A549 (cell line): Measurements from ENCODE around the gene MRPL33. TPM values are rescaled to one million over a fixed set of nuclear protein-coding genes. Genes with fewer than 3 reads are reported as not detected.
A peak's percentile ranks its signal among the peaks of the same experiment; 100 is the strongest.

Source experiments
- ATAC-seq, 2 experiments: fragments of 200-7000 bp in 1 of 2; fragments of >200 bp in 1 of 2; cut with Nextera tagmentation in 1 of 2; cut with Tn5 transposase in 1 of 2; 3 replicates each; pipeline versions ENCODE4 v1.8.0 to v1.9.1; 2018 to 2020; ENCODE audit warnings: mild to moderate bottlenecking in 1 of 2, moderate library complexity in 1 of 2
- CTCF ChIA-PET: fragments of 300-600 bp; sonication (Branson Sonifier 250); formaldehyde crosslinking; extraction: SDS; loops from one replicate; lab custom pipeline; 2021; ENCODE audit warnings: antibody characterized with exemption, inconsistent platforms; lab: Yijun Ruan, JAX
- POLR2A ChIA-PET: fragments of 350-600 bp; formaldehyde crosslinking; extraction: SDS; loops from one replicate; lab custom pipeline; 2021; ENCODE audit warnings: antibody characterized with exemption, inconsistent platforms; lab: Yijun Ruan, JAX
- DNase-seq, 2 experiments: peaks; one replicate each; pipeline versions ENCODE4 v3.0.0 to v3.0.0-alpha.2; 2011 to 2016; ENCODE audit warnings: low read depth in 1 of 2, low spot score in 1 of 2
- FAIRE-seq: peaks from 2 replicates; lab custom pipeline; 2011; peaks lifted over from hg19 to GRCh38; lab: Jason Lieb, UNC
- H3K27ac ChIP-seq, 2 experiments: fragments of >200 bp; sonication (Bioruptor Twin); formaldehyde crosslinking; 3 replicates each; pipeline ENCODE4 v1.5.1; 2016 to 2017
- H3K4me1 ChIP-seq: fragments of >200 bp; sonication (Bioruptor Twin); formaldehyde crosslinking; 3 replicates; pipeline ENCODE4 v1.6.1; 2016
- H3K4me2 ChIP-seq: fragments of >200 bp; sonication (Bioruptor Twin); formaldehyde crosslinking; 3 replicates; pipeline ENCODE4 v1.6.1; 2016
- H3K4me3 ChIP-seq: fragments of >200 bp; sonication (Bioruptor Twin); formaldehyde crosslinking; 3 replicates; pipeline ENCODE4 v1.5.1; 2016
- H3K9me3 ChIP-seq: fragments of >200 bp; sonication (Bioruptor Twin); formaldehyde crosslinking; 3 replicates; pipeline ENCODE4 v1.6.1; 2016
- BCL3 ChIP-seq: fragments of >200 bp; sonication (Bioruptor Twin); formaldehyde crosslinking; IDR thresholded peaks from 3 replicates; pipeline ENCODE4 v1.6.1; 2016
- CTCF ChIP-seq: fragments of >200 bp; sonication (Bioruptor Twin); formaldehyde crosslinking; IDR thresholded peaks from 3 replicates; pipeline ENCODE4 v1.5.1; 2016
- E2F6 ChIP-seq: IDR thresholded peaks from 2 replicates; pipeline ENCODE4 v1.6.1; 2012; ENCODE audit warnings: low read depth, borderline replicate concordance
- EP300 ChIP-seq, 2 experiments: fragments of >200 bp; sonication (Bioruptor Twin); formaldehyde crosslinking; IDR thresholded peaks; 2 replicates in 1 of 2; 3 replicates in 1 of 2; pipeline ENCODE4 v1.6.1; 2016 to 2017
- FOSL2 ChIP-seq, 2 experiments: fragments of 450-650 bp in 1 of 2; fragments of >200 bp in 1 of 2; sonication (Bioruptor Twin) in 1 of 2; formaldehyde crosslinking; IDR thresholded peaks; 2 replicates each; pipeline versions ENCODE4 v1.5.0 to v1.6.1; 2016 to 2020; ENCODE audit warnings: mild to moderate bottlenecking in 1 of 2, moderate library complexity in 1 of 2
- GATA3 ChIP-seq: IDR thresholded peaks from 2 replicates; pipeline ENCODE4 v1.6.1; 2012; ENCODE audit warnings: borderline replicate concordance
- HDAC2 ChIP-seq: fragments of 200-600 bp; sonication (generic); IDR thresholded peaks from 2 replicates; pipeline ENCODE4 v1.6.1; 2016
- JUN ChIP-seq, 2 experiments: fragments of >200 bp; sonication (Bioruptor Twin); formaldehyde crosslinking; IDR thresholded peaks; 2 replicates in 1 of 2; 3 replicates in 1 of 2; pipeline ENCODE4 v1.6.1; 2016 to 2017
- JUNB ChIP-seq: fragments of >200 bp; sonication (Bioruptor Twin); formaldehyde crosslinking; IDR thresholded peaks from 2 replicates; pipeline ENCODE4 v1.6.1; 2016
- MAFK ChIP-seq: fragments of 450-650 bp; IDR thresholded peaks from 2 replicates; pipeline ENCODE4 v1.6.1; 2014; ENCODE audit not compliant: partially characterized antibody
- MAZ ChIP-seq: fragments of 150-350 bp; IDR thresholded peaks from 2 replicates; pipeline ENCODE4 v1.6.1; 2014; ENCODE audit warnings: antibody characterized with exemption, low read depth, low read length, borderline replicate concordance
- NPAS2 ChIP-seq: fragments of 250-450 bp; sonication (Bioruptor Pico); IDR thresholded peaks from 2 replicates; pipeline ENCODE4 v1.8.0; 2022; ENCODE audit warnings: mild to moderate bottlenecking, moderate library complexity, borderline replicate concordance
- RAD21 ChIP-seq, 2 experiments: fragments of >200 bp in 1 of 2; sonication (Bioruptor Twin) in 1 of 2; formaldehyde crosslinking in 1 of 2; IDR thresholded peaks in 1 of 2; conservative IDR thresholded peaks in 1 of 2; 2 replicates in 1 of 2; 3 replicates in 1 of 2; pipeline ENCODE4 v1.6.1; 2012 to 2018; ENCODE audit warnings: inconsistent platforms in 1 of 2
- SMC3 ChIP-seq: fragments of >200 bp; sonication (Bioruptor Twin); formaldehyde crosslinking; IDR thresholded peaks from 3 replicates; pipeline ENCODE4 v1.6.1; 2018; ENCODE audit warnings: inconsistent platforms
- TFCP2L1 ChIP-seq: fragments of 250-450 bp; sonication (Bioruptor Pico); IDR thresholded peaks from 2 replicates; pipeline ENCODE4 v1.5.0; 2021; ENCODE audit warnings: mild to moderate bottlenecking
- USF2 ChIP-seq: fragments of 450-650 bp; IDR thresholded peaks from 2 replicates; pipeline ENCODE4 v1.6.1; 2014; ENCODE audit warnings: antibody characterized with exemption
- ZFP36 ChIP-seq: fragments of 450-650 bp; IDR thresholded peaks from 2 replicates; pipeline ENCODE4 v1.6.1; 2014; ENCODE audit warnings: borderline replicate concordance; ENCODE audit not compliant: partially characterized antibody
- WGBS: methylation state at CpG from one replicate; pipeline ENCODE4 v1.1.6; 2017; ENCODE audit errors: missing lambda C conversion rate; 5-methylcytosine and 5-hydroxymethylcytosine counted together
- polyA plus RNA-seq, 4 experiments: library from polyadenylated mRNA; depleted of rRNA in 3 of 4; stranded (reverse); fragments of >200 nt; fragmentation: RNase III in 1 of 4; extraction: RNeasy Plus Mini Kit Qiagen cat#74134 plus additional on column Dnase treatment in 1 of 4; gene quantifications; 2 replicates in 3 of 4; 3 replicates in 1 of 4; pipeline ENCODE4 v1.2.3, GENCODE V29; 2011 to 2017

Gene MRPL33
- polyA plus RNA-seq, 2 of the 4 experiments (the other 2 are of a cell fraction): 287 to 497 TPM

- DNase-seq: no peak
- ChIA-PET POLR2A (interaction anchor here (1.9 kb wide), 1 partner anchor 671 kb away, joined by 7 read pairs; the partner anchor contains the start of gene FOSL2), CTCF (interaction anchor here (1.1 to 14.1 kb wide), 18 partner anchors 9 to 674 kb away, joined by 3 to 167 read pairs (median 12); no protein-coding TSS in a partner anchor)
- WGBS: 82% methylated on average over 2 of the region's 2 CpGs
- peaks cover 74% of the 10 kb centered on the region for H3K4me1 ChIP-seq
- peak overlapping the region; percentile 56 for H3K4me2 ChIP-seq
- no peak for FAIRE-seq
- H3K9me3 ChIP-seq: no peaks in the 10 kb centered on the region
- TF ChIP-seq TFCP2L1 (CRISPR knock-in tag) (no peak), USF2 (peak; percentile 34; the same call in 1 of the 2 replicates)
- no peak for ATAC-seq
- H3K27ac ChIP-seq: peak overlapping the region; percentile 93 to 98
- H3K4me3 ChIP-seq: no peak overlapping the region
Observed at GRCh38 chr2:27721884-27722485, 49.5 kb upstream of the MRPL33 start.

- FAIRE-seq: peak; percentile 84
- H3K4me1 ChIP-seq: peaks cover 65% of the 10 kb centered on the region
- peak overlapping the region; percentile 75 for H3K4me2 ChIP-seq
- WGBS: 5% methylated on average over 9 of the region's 11 CpGs
- H3K4me3 ChIP-seq: no peak overlapping the region
- H3K27ac ChIP-seq: peak overlapping the region; percentile 93 to 98
- ChIA-PET CTCF (interaction anchor here (0.5 to 14.1 kb wide), 80 partner anchors 8 to 1172 kb away, joined by 3 to 167 read pairs (median 4); no protein-coding TSS in a partner anchor), POLR2A (interaction anchor here (0.5 to 1.9 kb wide), 11 partner anchors 9 to 1028 kb away, joined by 3 to 7 read pairs (median 5); partner anchors contain the start of genes FOSL2, MRPL33 and PPP1CB)
- peak; percentile 51 to 77 for ATAC-seq
- DNase-seq: peak; percentile 83 to 92
- no peaks in the 10 kb centered on the region for H3K9me3 ChIP-seq
- TF ChIP-seq E2F6 (peak; percentile 33; the same call in 1 of the 2 replicates), JUNB (peak; percentile 81), SMC3 (peak; percentile 74), MAZ (no peak), JUN (IDR thresholded peaks at IDR 0.05) (peak in 1 of 2 experiments; percentile 55; a peak in 1 of 5 replicates), GATA3 (peak; percentile 89; the same call in 1 of the 2 replicates), FOSL2 (IDR thresholded peaks at IDR 0.05) (peak; percentile 73), FOSL2 (CRISPR knock-in tag; IDR thresholded peaks at IDR 0.05) (peak; percentile 86), NPAS2 (CRISPR knock-in tag) (no peak), MAFK (peak; percentile 43), RAD21 (conservative IDR thresholded peaks at IDR 0.05 in 1 of 2, IDR thresholded peaks at IDR 0.05 in 1 of 2) (peak; percentile 82 to 86), CTCF (peak; percentile 78), ZFP36 (no peak), HDAC2 (no peak), BCL3 (0 out of 3 replicates have a peak, but pooled peaks have one; percentile 42), EP300 (IDR thresholded peaks at IDR 0.05) (peak; percentile 36 to 62; a peak in 2 of 5 replicates)
Observed at GRCh38 chr2:27723372-27724144, 48.0 kb upstream of the MRPL33 start.
